ENCODE data around the gene FBXL2.

FBXL2 gene

GRCh38 chr3:33430571-33430970 lies 153.3 kb downstream of the FBXL2 start:
- DNase-seq, result no peak

DNA sequence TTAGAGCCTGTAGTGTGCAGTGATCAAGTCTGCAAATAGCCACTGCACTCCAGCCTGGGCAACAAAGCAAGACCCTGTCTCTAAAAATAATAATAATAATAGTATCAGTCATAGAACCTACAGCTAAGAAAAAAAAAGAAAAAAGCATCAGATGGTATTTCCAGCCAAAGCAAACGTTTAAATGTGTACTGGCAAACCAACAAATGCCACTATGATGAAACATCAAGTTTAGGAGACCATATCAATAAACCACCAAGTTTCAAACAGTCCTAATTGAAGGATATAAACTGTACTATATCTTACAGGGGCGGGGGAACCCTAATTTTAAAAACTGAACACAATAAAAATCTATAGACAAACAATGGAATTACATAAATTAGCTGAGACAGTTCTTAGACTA lies 156.6 kb downstream of the FBXL2 start:
- no peak for DNase-seq
